ENCODE data around the gene MINK1. TPM values are rescaled to one million over a fixed set of nuclear protein-coding genes. Genes with fewer than 3 reads are reported as not detected.
A peak's percentile ranks its signal among the peaks of the same experiment; 100 is the strongest.

The MINK1 gene
- total RNA-seq, 1 donor, result 38.4 TPM

- no peak for DNase-seq (ENCODE audit: low read depth)
- H3K4me3 ChIP-seq (ENCODE audit: low read depth, low read length), result peak overlapping the region; percentile 1
- TF ChIP-seq CTCF (IDR thresholded peaks at IDR 0.05; ENCODE audit: insufficient read depth, low read length), result no peak
Observed at GRCh38 chr17:4944554-4945175, 111.5 kb downstream of the MINK1 start.

GRCh38 chr17:4945176-4945943 lies 112.2 kb downstream of the MINK1 start:
- peak overlapping the region; percentile 98 for H3K4me3 ChIP-seq (ENCODE audit: low read depth, low read length)
- TF ChIP-seq CTCF (IDR thresholded peaks at IDR 0.05; ENCODE audit: insufficient read depth, low read length), result no peak
- peak; percentile 92 for DNase-seq (ENCODE audit: low read depth)

GRCh38 chr17:4945944-4946280 lies 112.8 kb downstream of the MINK1 start:
- no peak for DNase-seq (ENCODE audit: low read depth)
- peak overlapping the region; percentile 98 for H3K4me3 ChIP-seq (ENCODE audit: low read depth, low read length)
- no peak for TF ChIP-seq CTCF (IDR thresholded peaks at IDR 0.05; ENCODE audit: insufficient read depth, low read length)

GRCh38 chr17:4946312-4946976 lies 113.3 kb downstream of the MINK1 start:
- no peak for TF ChIP-seq CTCF (IDR thresholded peaks at IDR 0.05; ENCODE audit: insufficient read depth, low read length)
- DNase-seq (ENCODE audit: low read depth), result no peak
- peak overlapping the region; percentile 98 for H3K4me3 ChIP-seq (ENCODE audit: low read depth, low read length)

- no peak for TF ChIP-seq CTCF (IDR thresholded peaks at IDR 0.05; ENCODE audit: insufficient read depth, low read length)
- no peak for DNase-seq (ENCODE audit: low read depth)
Observed at GRCh38 chr17:4947010-4947410, 113.9 kb downstream of the MINK1 start.

More at GRCh38 chr17:4947010-4947410, 113.9 kb downstream of the MINK1 start:
- peak overlapping the region; percentile 98 for H3K4me3 ChIP-seq (ENCODE audit: low read depth, low read length)

Other genes starting within 250 kb of the MINK1 start
- 0.16 TPM in 1 of 2 replicates, not detected in the other for gene SMTNL2, start 248.8 kb upstream of the MINK1 start, total RNA-seq (ENCODE audit: low replicate concordance)
- gene ALOX15, start 191.7 kb upstream of the MINK1 start, total RNA-seq (ENCODE audit: low replicate concordance), result 0.98 TPM in 1 of 2 replicates, not detected in the other
- gene PELP1, start 129.2 kb upstream of the MINK1 start, total RNA-seq (ENCODE audit: low replicate concordance), result 31.7 and 35.1 TPM in 2 replicates
- 8.9 and 13.3 TPM in 2 replicates for gene ARRB2, start 122.7 kb upstream of the MINK1 start, total RNA-seq (ENCODE audit: low replicate concordance)
- gene MED11, start 101.9 kb upstream of the MINK1 start, total RNA-seq (ENCODE audit: low replicate concordance), result 12.4 and 14.1 TPM in 2 replicates
- gene ZMYND15, start 93.5 kb upstream of the MINK1 start, total RNA-seq (ENCODE audit: low replicate concordance), result 0.18 TPM in 1 of 2 replicates, not detected in the other
- 2.6 TPM in 2 replicates for gene CXCL16, start 93.4 kb upstream of the MINK1 start, total RNA-seq (ENCODE audit: low replicate concordance)
- gene TM4SF5, start 61.5 kb upstream of the MINK1 start, total RNA-seq (ENCODE audit: low replicate concordance), result not detected in 2 replicates
- gene VMO1, start 47.0 kb upstream of the MINK1 start, total RNA-seq (ENCODE audit: low replicate concordance), result 0.27 and 4.9 TPM in 2 replicates
- gene GLTPD2, start 44.4 kb upstream of the MINK1 start, total RNA-seq (ENCODE audit: low replicate concordance), result not detected in 2 replicates
- gene PSMB6, start 37.2 kb upstream of the MINK1 start, total RNA-seq (ENCODE audit: low replicate concordance), result 97.2 and 134 TPM in 2 replicates
- gene PLD2, start 26.2 kb upstream of the MINK1 start, total RNA-seq (ENCODE audit: low replicate concordance), result 14.4 and 18.4 TPM in 2 replicates
- gene C17orf107, start 66.2 kb downstream of the MINK1 start, total RNA-seq (ENCODE audit: low replicate concordance), result 3.8 and 4.5 TPM in 2 replicates
- gene CHRNE, start 69.8 kb downstream of the MINK1 start, total RNA-seq (ENCODE audit: low replicate concordance), result 0.33 and 4.9 TPM in 2 replicates
- not detected in 2 replicates for gene GP1BA, start 98.9 kb downstream of the MINK1 start, total RNA-seq (ENCODE audit: low replicate concordance)
- gene SLC25A11, start 106.7 kb downstream of the MINK1 start, total RNA-seq (ENCODE audit: low replicate concordance), result 28.3 and 49.9 TPM in 2 replicates
- 17.2 and 26.4 TPM in 2 replicates for gene RNF167, start 106.9 kb downstream of the MINK1 start, total RNA-seq (ENCODE audit: low replicate concordance)
- 507 and 514 TPM in 2 replicates for gene PFN1, start 115.2 kb downstream of the MINK1 start, total RNA-seq (ENCODE audit: low replicate concordance)
- 2.8 and 4.7 TPM in 2 replicates for gene ENO3, start 117.8 kb downstream of the MINK1 start, total RNA-seq (ENCODE audit: low replicate concordance)
- gene SPAG7, start 134.5 kb downstream of the MINK1 start, total RNA-seq (ENCODE audit: low replicate concordance), result 29.2 and 59.5 TPM in 2 replicates
- 12.1 and 21.1 TPM in 2 replicates for gene CAMTA2, start 154.3 kb downstream of the MINK1 start, total RNA-seq (ENCODE audit: low replicate concordance)
- gene INCA1, start 164.2 kb downstream of the MINK1 start, total RNA-seq (ENCODE audit: low replicate concordance), result 0.36 TPM in 1 of 2 replicates, not detected in the other
- 59.5 and 142 TPM in 2 replicates for gene KIF1C, start 164.6 kb downstream of the MINK1 start, total RNA-seq (ENCODE audit: low replicate concordance)
- 0.09 and 0.25 TPM in 2 replicates for gene SLC52A1, start 202.1 kb downstream of the MINK1 start, total RNA-seq (ENCODE audit: low replicate concordance)
- gene ZFP3, start 245.1 kb downstream of the MINK1 start, total RNA-seq (ENCODE audit: low replicate concordance), result 0.74 and 1.4 TPM in 2 replicates